GM19455 (cell line): ENCODE measurements around the gene TRIM4.
"Not testable (repeated sequence)": the region's sequence is repeated elsewhere in the genome, so short reads cannot be mapped to it uniquely, and the experiment has no call there.

Source experiments
- ATAC-seq: cut with Tn5 transposase; IDR thresholded peaks from one replicate; pipeline ENCODE4 v1.9.1; 2021; ENCODE audit not compliant: unreplicated experiment

TRIM4 gene

GRCh38 chr7:99918959-99919813 is at the start of gene TRIM4:
TSS of gene TRIM4 (minus strand) at chr7:99919530. CDS start at chr7:99919401, 129 bp downstream.
- peak; percentile 97 for ATAC-seq

GRCh38 chr7:99958564-99959227 is 39.4 kb upstream of the TRIM4 start:
- ATAC-seq = no peak

- ATAC-seq = no peak
Observed at GRCh38 chr7:99955247-99955646, 35.9 kb upstream of the TRIM4 start.

- not testable (repeated sequence) for ATAC-seq
Observed at GRCh38 chr7:99954643-99955042, 35.3 kb upstream of the TRIM4 start.

GRCh38 chr7:99953649-99954048 is 34.3 kb upstream of the TRIM4 start:
- no peak for ATAC-seq

GRCh38 chr7:99952649-99953048 is 33.3 kb upstream of the TRIM4 start:
- not testable (repeated sequence) for ATAC-seq

GRCh38 chr7:99950819-99951218 is 31.5 kb upstream of the TRIM4 start:
- not testable (repeated sequence) for ATAC-seq

- ATAC-seq = no peak
Observed at GRCh38 chr7:99949645-99950228, 30.4 kb upstream of the TRIM4 start.

GRCh38 chr7:99947608-99948007 is 28.3 kb upstream of the TRIM4 start:
- no peak for ATAC-seq

- no peak for ATAC-seq
Observed at GRCh38 chr7:99944497-99945070, 25.3 kb upstream of the TRIM4 start.

GRCh38 chr7:99943641-99944496 is 24.5 kb upstream of the TRIM4 start:
- ATAC-seq = no peak

- ATAC-seq = no peak
Observed at GRCh38 chr7:99938296-99938695, 19.0 kb upstream of the TRIM4 start.

GRCh38 chr7:99935009-99935408 is 15.7 kb upstream of the TRIM4 start:
- not testable (repeated sequence) for ATAC-seq

- no peak for ATAC-seq
Observed at GRCh38 chr7:99930376-99930775, 11.0 kb upstream of the TRIM4 start.

GRCh38 chr7:99929730-99930053 is 10.4 kb upstream of the TRIM4 start:
- ATAC-seq = no peak

- no peak for ATAC-seq
Observed at GRCh38 chr7:99928994-99929729, 9.8 kb upstream of the TRIM4 start, which contains the start of gene GJC3. TSS of gene GJC3 (minus strand) at chr7:99929620. CDS start at chr7:99929620, 0 bp downstream.

- no peak for ATAC-seq
Observed at GRCh38 chr7:99928188-99928587, 8.9 kb upstream of the TRIM4 start.

- ATAC-seq = no peak
Observed at GRCh38 chr7:99927536-99927935, 8.2 kb upstream of the TRIM4 start.

- no peak for ATAC-seq
Observed at GRCh38 chr7:99926321-99926720, 7.0 kb upstream of the TRIM4 start.

- ATAC-seq = no peak
Observed at GRCh38 chr7:99923200-99923599, 3.9 kb upstream of the TRIM4 start.
